Stimulated activated CD8-positive, alpha-beta memory T cell treated with anti-CD3 and anti-CD28 coated beads, Interleukin-7, amount 100 ng/mL, for 48 hours (primary cell): ENCODE results near the gene STX12.
"Not testable (repeated sequence)": the region's sequence is repeated elsewhere in the genome, so short reads cannot be mapped to it uniquely, and the experiment has no call there.

Experiments
- DNase-seq, 2 donors: peaks; one replicate each; pipeline ENCODE4 v3.0.0-alpha.2; 2020; ENCODE audit warnings: low read depth in 1 of 2; ENCODE audit errors: extremely low read depth in 1 of 2

Gene STX12

DNA sequence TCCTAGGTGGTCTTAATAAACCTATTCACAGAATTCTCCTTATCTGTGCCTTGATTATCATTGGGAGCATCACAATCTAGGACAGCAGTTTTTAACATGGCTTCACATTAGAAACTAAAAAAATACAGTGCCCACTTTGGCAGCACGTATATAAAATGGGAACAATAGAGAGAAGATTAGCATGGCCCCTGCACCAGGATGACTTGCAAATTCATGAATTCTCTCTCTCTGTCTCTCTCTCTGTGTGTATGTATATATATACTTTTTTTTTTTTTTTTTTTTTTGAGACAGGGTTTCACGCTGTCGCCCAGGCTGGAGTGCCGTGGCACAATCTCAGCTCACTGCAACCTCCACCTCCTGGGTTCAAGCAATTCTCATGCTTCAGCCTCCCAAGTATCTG lies 51.4 kb downstream of the STX12 start:
- no peak for DNase-seq

DNA sequence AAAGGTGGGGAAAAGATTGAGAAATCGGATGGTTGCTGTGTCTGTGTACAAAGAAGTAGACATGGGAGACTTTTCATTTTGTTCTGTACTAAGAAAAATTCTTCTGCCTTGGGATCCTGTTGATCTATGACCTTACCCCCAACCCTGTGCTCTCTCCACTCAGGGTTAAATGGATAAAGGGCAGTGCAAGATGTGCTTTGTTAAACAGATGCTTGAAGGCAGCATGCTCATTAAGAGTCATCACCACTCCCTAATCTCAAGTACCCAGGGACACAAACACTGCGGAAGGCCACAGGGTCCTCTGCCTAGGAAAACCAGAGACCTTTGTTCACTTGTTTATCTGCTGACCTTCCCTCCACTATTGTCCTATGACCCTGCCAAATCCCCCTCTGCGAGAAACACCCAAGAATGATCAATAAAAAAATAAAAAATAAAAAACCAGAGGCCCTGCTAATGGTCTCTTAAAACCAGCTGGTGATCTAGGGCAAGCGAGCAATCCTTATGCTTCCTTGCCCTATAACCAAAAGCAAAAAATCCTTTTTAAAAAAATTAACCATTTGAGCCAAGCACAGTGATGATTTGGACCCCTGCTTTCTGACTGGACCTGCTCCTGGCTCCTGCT lies 56.4 kb downstream of the STX12 start:
- DNase-seq, result not testable (repeated sequence)

DNA sequence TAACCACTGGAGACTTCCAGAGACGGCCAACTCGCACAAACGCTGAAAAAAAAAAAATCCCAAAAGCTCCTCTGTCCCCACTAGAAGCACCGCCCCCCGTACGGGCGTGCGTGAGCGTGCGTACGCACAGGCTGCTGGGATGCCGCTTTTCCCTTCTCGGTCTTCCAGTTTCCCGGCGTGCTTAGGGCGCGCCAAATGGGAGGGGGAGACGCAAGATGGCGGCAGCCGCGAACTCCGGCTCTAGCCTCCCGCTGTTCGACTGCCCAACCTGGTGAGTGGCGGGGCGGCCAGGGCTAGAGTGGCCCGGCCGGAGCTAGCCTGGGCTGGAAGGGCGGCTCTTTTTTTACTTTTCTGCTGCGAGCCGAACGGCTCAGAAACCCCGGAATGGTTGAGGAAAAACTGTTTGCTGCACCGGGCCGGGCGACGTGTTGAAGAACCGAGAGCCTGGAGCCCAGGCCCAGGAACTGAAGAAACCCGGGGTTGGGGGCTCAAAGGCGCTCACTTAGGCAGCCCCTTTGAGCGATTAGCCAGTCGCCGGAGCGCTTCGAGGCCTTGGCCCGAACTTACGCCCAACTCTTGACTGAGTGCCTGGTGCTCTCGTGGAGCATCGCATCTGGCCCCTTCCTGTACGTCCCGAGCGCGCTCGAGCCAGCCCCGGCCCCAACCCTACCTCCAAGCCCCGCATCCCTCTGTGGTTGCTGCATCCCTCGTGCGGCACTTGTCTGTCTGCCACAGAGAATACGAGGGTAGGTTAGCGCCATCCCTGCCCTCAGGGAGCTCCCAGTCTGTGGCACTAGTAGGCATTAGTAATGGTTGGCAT lies 57.8 kb downstream of the STX12 start, which contains the start of gene PPP1R8:
TSS of gene PPP1R8 (plus strand) at position 162 of the 820 bp plus-strand sequence. CDS start at position 216, 54 bp downstream.
- DNase-seq, result peak; percentile 83 to 87

DNA sequence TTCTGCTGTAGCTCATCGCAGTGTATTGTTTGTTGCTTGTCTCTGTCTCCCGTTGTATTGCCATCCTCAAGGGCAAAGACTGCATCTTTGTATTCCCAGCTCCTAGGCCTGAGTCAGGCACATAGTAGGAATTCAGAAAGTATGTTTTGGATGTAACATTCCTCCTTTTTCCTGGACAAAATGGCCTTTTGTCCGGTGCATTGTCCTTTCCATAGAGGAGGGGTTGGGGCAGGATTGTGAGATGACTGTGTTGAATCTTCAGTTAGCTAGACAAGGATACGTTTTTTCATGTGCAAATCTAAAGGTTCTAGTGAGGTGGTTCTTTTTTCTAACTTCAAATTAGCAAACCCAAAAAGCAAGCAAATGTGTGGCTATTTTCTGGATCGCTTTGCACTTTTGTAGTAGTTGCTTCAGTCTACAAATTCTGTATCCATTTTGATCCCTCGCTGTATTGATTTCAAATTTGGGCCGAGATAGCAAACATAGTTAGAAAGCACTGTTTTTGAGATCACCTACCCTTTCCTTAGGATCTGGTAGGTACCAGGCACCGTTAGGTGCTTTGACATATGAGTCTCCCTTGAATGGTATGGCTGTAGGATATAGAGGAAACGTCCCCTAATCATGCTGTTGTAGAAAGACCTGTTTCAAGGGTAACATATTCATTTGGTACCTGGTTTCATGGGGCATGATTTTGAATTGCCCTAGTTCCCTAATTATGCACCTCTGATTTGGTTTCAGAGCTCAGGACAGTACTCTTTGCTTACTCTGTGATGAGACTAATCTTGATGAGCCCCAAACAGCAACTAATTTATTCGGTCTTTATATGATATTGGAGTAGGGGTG lies 58.8 kb downstream of the STX12 start:
- no peak for DNase-seq

DNA sequence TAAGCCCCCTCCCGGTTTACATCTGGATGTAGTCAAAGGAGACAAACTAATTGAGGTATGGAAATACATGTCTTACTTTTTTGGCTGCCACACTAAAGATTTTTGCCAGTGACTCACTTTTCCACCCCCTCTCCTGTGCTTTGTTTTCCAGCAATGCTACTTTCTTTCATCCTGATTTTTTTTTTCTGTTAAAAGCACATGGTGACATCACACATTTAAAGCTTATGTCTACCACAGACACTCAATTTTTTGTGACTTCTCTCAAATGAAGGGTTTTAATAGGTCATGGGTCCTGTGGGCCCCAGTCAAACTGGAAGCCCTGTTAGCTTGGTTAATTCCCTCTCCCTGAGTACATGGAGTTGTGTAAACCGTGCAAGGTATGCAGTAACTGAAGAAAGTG lies 59.7 kb downstream of the STX12 start:
- no peak for DNase-seq

DNA sequence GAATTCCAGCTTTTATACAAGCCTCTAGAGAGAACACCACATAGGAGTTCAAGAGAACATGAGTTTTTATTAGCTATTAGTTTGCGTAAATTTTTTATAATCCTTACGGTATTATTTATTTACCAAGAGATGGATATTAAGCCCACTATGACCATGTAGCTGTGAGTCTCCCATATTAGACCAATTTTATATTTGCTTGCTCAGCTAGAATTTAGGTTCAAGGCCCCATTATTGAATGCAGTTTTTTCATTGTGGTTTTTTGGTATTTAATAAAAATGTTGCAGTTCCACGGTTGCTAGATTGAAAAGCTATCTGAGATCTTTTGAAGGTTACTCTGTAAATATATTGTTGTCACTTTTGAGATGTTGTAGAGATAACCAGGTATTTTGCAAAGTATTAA lies 60.5 kb downstream of the STX12 start:
- DNase-seq, result no peak

DNA sequence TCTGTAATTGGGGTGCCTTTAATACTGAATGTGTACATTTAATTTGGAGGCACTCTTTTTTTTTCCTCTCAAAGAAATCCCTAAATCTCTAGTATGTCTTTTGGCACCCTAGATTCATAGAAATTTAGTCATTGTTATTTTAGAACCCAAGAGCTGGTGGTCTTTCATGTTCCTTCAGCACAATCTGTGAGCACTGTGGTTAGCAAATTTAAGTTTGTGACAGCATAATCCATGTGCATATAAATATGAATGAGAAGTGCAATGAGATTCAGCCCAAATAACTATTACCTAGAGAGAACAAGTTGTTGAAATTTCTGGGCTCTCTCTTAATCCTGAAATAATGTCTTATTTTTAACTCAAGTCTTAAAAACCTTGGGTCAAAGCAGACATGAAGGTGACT lies 62.0 kb downstream of the STX12 start:
- DNase-seq, result no peak

DNA sequence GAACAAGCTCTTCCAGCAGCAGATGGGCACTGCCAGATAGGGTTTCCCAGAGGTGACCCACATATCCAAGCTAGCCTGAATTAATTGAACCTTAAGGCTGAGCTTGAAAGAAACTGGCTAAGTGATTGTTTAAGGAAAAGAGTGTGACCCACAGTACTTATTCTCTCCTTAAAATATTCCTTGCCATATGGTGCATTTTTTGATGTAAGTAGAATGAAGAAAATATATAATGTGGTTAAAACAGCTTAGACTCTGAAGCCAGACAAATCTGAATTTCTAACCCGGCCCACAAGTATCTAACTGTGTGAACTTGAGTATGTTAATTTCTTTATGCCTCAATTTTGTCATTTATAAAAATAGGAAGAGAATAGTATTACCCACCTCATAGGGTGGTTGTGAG lies 62.5 kb downstream of the STX12 start:
- no peak for DNase-seq

DNA sequence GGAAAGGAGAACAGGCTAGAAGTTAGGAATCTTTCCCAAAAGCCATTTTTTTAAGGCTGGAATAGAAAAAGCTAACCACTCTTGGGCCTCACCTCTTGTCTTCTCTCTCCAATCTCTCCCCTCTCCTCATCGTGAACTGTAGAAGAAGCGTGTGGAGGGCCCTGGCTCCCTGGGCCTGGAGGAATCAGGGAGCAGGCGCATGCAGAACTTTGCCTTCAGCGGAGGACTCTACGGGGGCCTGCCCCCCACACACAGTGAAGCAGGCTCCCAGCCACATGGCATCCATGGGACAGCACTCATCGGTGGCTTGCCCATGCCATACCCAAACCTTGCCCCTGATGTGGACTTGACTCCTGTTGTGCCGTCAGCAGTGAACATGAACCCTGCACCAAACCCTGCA lies 76.9 kb downstream of the STX12 start:
- DNase-seq, result no peak

DNA sequence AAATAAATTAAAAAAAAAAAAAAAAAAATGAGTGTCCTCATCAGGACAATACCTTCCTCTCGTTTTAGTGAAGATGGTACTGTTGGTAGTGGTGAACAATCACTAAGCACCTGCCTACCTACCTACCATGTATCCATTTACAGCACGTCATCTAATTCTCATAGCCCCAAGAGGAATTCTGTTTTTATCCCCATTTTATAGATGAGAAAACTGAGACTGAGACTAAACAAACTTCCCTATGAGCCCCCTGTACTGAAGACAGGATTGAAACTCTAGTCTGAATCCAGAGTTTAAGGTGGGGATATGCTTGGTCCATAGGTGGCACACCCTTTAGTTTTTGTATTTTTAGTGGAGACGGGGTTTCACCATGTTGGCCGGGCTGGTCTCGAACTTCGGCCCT lies 82.1 kb downstream of the STX12 start:
- DNase-seq, result no peak

DNA sequence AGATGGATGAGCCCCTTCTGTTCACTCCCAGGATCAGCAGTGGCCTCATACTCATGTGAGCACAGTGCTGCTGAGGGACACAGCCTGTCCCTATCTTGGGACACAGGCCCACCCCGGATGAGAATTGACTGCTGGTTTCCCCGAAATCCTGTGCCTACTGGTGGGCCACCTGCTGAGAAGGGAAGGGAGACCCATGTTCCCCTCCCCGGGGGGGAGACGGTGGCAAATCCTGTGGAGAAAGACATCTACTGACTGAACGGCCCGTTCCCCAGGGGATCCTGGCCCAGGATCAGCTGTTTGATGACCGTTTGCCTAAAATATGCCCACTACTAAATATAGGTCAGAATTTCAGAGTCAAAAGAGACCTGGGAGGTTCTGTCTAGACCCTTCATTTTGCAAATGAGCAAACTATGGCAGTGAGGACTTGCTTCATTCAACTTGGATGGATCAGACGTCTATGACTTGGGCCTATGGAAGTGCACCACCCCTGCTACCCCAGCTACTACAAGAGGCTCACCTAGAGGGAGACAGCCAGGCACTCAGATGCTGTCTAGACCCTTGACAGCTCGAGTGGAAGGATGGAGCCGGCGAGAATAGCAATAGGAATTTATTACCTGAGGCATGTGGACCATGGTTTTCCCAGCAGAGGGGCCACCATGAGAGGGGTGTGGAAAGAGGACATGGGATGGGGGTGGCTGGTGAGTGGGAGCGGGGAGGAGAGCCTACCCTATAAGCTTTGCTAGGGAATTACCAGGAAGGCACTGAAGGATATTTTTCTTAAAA lies 83.7 kb downstream of the STX12 start:
- DNase-seq, result no peak

DNA sequence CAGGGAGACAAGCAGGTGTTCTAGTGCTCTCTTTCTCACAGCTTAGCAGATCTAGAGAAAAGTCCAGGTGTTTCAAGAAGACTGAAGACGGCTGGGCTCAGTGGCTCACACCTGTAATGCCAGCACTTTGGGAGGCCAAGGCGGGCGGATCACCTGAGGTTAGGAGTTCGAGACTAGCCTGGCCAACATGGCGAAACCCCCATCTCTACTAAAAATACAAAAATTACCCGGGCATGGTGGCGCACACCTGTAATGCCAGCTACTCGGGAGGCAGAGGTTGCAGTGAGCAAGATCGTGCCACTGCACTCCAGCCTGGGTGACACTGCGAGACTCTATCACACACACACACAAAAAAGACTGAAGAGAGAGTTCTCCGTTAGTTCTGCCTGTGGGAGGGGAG lies 84.5 kb downstream of the STX12 start:
- DNase-seq, result not testable (repeated sequence)

DNA sequence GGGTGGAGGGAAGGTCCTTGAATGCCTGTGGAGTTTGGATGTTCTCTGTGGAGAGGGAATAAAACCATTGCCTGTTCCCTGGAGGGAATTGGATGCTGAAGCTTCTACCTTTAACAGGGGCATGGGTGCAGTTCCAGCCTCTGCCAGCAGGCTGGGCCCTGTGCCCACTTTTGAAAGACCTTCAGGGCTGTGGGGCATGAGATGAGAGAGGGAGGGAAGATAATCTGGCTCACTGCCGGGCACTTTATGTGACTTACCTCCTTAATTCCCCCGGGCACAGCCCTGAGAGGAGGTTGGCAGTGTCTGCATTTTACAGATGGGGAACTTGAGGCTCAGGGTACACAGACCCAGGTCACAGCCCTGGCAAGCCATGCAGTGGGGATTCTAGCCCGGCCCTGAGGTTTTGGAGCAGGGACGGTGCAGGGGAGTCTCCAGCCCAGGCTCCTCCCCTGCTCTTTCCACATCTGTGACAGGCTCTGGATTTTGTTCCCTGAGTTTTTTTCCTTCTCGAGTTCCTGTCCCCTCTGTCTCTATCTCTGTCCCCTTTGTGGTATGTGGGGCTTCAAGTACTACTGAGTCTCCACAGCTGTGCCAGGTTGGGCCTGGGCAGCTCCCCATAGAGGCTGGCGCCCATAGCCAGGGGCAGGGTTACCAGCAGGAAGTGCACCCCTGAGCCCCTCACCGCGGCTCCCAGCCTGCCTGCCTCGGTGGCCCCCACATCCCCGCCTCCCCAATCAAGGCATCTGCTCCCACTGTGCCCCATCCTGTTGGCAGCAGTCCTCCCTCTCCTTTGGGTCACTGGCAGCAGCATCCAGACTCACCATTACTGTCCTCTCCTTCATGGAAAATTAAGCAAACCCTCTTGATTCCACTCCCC lies 85.3 kb downstream of the STX12 start:
- peak; percentile 63 to 65 for DNase-seq

DNA sequence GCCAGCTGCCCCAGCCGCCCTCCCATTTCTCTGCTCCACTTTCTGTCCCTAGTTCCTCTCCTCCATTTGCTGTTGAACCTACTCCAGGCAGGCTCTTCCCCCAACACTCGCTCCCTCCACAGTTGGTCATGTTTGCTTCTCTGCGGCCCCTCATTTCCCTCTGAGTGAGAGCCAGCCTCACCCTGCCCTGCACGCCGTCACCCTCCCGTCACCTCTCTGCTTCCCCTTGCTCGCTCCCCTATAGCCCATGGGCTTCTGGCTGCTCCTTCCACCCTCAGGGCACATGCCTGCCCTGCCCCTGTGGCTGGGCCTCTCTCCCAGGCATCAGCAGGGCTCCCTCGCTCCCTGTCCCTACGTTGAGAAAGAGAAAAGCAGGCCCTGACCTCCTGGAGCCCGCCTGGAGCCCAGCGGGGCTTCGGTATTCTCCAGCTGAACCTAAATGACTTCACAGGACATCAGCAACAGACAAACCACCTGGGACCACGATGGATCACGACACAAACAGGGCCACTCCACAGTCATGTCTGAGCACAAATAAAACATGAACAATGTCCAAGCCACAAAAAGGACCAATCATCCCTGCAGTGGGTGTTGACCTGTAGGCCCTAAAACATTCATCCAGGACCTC lies 86.0 kb downstream of the STX12 start:
- DNase-seq, result no peak

DNA sequence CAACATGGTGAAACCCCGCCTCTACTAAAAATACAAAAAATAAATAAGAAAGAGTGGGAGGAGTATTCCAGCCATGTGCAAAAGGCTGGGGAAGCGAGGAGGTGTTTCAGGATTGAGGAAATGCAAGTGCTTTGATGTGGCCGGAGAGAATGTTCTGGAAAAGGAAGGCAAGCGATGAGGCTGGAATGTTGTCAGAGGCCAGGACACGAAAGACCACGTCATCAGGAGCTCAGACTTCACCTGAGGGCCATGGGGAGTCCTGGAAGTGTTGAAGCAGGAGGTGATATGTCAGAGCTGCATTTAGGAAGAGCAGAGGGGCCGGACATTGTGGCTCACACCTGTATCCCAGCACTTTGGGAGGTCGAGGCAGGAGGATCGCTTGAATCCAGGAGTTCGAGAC lies 88.4 kb downstream of the STX12 start:
- DNase-seq, result no peak

DNA sequence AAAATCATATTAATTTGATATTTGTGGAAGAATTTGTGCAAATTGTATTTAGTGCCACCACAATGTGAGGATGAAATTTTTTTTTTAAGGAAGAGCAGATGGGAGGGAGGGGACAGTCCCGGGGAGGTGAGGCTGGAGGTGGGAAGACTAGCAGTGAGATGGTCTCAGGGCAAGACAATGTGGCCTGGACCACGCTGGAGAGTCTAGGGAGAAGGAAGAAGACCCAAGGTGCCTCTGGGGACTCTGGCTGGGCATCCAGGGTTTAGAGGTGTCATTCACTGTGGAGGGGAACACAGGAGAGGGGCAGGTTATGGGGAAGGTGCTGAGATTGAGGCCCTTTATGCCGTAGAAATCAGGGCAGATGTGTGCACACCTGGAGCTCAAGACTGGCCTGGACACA lies 89.0 kb downstream of the STX12 start:
- no peak for DNase-seq

DNA sequence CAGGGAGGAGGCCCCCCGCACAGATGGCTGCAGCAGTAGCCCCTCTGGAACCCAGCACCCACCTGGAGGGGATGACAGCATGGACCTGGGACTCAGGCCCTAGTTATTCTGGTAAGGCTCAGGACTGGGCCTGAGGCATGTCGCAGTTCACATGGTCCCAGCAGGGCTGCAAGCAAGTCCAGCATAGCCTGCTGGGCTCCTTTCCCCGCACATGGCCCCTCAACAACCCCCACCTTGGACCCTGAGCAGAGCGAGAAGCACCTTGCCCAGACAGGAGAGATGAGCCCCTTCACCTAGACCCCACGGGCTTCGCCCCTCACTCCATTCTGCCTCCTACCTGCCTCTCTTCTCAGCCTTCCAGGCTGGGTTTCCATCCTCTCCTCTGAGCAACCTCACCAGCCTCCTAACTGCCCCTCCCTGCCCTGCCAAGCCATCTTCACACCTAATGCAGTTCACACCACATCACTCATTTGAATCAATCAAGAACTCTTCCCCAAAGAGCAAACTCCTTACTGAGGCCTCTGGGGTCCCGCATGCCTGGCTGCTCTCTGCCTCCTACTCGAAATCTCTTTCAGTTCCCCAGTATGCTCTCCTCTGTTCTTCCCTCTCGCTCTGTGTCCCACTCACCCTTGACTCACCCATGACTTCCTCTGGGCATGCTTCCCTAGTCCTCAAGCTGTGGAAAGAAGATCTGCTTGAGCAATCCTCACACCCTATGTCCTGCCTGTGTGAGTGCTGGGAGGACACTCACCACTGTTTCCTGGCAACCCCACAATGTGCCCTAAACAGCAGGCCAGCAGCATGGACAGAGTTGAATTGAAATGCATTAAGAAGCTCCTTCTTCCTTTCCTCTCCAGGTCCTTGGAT lies 89.9 kb downstream of the STX12 start:
- DNase-seq, result no peak

DNA sequence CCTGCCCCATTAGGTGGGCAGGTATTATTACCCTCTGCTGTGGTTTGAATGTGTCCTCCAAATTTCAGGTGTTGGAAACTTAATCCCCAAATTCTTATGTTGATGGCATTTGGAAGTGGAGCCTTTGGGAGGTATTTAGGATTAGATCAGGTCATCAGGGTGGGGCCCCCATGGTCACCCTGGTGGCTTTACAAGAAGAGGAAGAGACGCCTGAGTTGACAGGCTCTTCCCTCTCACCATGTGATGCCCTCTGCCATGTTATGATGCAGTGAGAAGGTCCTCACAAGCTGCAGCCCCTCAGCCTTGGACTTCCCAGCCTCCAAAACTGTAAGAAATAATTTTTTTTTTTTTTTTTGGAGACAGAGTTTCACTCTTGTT lies 90.5 kb downstream of the STX12 start:
- DNase-seq, result no peak
